Measurements from ENCODE around the gene TNRC6B. TPM values are rescaled to one million over a fixed set of nuclear protein-coding genes. Genes with fewer than 3 reads are reported as not detected.
"Not testable (repeated sequence)": the region's sequence is repeated elsewhere in the genome, so short reads cannot be mapped to it uniquely, and the experiment has no call there.

The TNRC6B gene
- total RNA-seq, 1 donor from 2014 or later: 19.3 TPM

GRCh38 chr22:40182231-40182835, 4.6 kb downstream of the TNRC6B start:
- ATAC-seq: peak; percentile 74

- ATAC-seq: peak; percentile 19
Observed at GRCh38 chr22:40183029-40183581, 5.4 kb downstream of the TNRC6B start.

GRCh38 chr22:40183603-40184002, 5.9 kb downstream of the TNRC6B start:
- ATAC-seq: not testable (repeated sequence)

DNA sequence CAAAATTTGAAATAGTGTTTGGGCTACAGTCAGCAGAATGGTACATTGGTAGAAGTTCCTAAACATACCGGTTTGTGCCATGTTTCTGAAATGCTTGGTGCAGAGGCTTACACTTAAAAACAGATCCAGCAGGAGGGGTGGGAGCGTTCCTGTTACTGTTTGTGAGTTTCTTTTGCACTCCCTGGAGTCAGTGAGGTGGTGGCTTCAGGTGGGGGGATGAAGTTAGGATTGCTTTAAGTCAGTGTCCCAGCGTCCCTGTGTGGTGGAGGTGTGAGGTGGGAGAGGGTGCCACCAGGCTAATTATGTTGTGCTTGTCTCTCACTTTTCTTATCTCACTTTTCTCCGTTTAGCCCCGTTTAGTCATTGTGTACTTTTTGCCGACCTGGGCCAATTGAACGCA, 9.7 kb downstream of the TNRC6B start:
- no peak for ATAC-seq

GRCh38 chr22:40189997-40190396, 12.3 kb downstream of the TNRC6B start:
- ATAC-seq: no peak

- ATAC-seq: no peak
Observed at GRCh38 chr22:40190501-40190900, 12.8 kb downstream of the TNRC6B start.

GRCh38 chr22:40193429-40194421, 16.0 kb downstream of the TNRC6B start:
- no peak for ATAC-seq

DNA sequence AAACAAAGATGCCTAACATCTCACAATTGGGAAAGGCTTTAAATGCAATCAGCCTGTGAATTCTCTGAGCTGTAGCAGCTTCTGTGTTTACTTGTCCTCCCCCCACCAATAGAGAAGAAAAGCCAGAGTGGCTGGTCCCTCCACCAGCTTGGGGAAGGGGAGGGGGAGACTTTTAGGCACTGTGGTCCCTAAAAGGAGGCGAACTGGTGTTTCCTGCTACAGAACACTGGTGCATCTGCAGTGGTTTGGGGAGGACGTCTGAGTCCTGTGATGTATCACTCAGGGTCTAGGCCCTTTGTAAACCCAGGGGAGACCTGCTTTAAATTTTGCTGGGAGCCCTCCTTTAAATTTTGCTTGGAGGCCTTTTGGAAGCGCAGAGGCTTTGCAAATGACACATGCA, 16.9 kb downstream of the TNRC6B start:
- ATAC-seq: no peak

DNA sequence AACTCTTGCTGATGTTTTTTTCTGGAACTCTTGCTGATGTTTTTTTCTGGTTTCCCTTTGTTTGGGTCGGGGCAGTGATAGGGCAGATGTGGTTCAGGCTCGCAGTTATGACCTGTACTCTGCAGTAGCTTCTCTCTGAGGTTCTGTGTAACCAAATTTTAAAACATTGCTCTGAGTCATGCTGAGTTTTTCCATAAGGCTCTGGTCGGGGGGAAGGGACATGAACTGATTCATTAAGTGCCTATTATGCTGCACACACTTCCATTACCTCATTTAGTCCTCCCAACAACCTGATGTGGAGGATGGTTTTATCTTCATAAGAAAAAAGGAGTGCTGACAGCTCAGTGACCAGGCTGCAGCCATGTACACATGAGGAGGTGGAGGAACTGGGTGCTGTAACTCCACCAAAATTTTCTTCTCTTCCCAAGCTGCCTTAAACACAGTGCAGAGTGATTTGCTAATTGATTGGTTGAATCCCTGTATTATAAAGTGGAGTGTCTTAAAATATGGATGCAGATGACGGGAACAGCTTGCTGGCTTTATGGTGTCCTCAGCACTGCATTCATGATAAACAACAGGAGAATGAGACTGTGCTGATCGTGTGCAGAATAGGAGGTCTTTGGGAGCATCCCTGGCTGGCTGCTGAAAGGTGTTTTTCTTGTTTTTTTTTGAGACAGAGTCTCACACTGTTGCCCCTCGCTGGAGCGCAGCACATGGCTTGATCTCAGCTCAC, 19.1 kb downstream of the TNRC6B start:
- ATAC-seq: peak; percentile 92

DNA sequence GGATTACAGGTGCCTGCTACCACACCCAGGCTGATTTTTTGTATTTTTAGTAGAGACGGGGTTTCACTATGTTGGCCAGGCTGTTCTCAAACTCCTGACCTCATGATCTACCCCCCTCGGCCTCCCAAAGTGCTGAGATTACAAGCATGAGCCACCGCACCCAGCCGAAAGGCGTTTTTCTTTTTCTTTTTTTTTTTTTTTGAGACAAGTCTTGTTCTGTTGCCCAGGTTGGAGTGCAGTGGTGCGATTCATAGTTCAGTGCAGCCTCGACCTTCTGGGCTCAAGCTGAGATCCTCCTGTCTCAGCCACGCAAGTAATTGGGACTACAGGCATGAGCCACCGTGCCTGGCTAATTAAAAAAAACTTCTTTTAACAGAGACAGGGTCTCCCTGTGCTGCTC, 19.7 kb downstream of the TNRC6B start:
- ATAC-seq: peak; percentile 40

GRCh38 chr22:40198733-40199132, 21.0 kb downstream of the TNRC6B start:
- ATAC-seq: no peak

GRCh38 chr22:40199223-40199622, 21.5 kb downstream of the TNRC6B start:
- ATAC-seq: no peak

- ATAC-seq: no peak
Observed at GRCh38 chr22:40199852-40200251, 22.1 kb downstream of the TNRC6B start.

- no peak for ATAC-seq
Observed at GRCh38 chr22:40200795-40201530, 23.2 kb downstream of the TNRC6B start.

DNA sequence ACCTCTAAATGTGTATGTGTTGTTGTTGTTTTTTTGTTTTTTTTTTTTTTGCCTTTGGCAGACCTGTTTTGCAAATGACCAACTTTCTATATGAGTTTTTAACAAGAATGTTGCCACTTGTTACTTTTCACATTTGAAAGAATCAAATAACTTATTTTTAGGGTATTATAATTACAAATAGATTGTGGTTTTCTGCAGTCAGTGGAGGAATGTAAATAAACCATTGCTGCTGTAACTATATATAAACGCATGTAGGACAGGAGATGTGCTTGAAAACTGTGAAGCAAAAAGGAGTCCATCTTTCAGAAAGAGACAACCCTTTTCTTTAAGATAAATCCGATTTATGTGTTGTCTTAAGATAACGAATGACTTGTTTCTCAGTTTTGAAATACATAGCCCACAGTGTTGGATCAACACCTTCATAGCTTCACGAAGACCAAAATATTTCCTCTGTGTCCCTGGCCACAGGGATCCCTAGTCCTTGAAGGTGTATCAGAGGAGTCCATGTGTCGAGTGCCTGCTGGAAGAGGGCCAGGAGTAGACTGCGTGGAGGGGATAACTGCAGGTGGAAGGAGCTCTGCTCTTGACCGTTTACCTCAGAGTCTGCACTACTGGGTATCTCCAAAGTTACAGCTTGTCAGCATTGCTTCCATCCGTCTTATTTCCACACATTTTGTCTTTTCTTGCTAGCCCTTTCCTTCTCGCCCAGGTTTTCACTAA, 24.7 kb downstream of the TNRC6B start:
- ATAC-seq: no peak

GRCh38 chr22:40203572-40203971, 25.8 kb downstream of the TNRC6B start:
- ATAC-seq: no peak

- no peak for ATAC-seq
Observed at GRCh38 chr22:40204321-40205116, 26.8 kb downstream of the TNRC6B start.

- ATAC-seq: no peak
Observed at GRCh38 chr22:40206561-40206960, 28.8 kb downstream of the TNRC6B start.

DNA sequence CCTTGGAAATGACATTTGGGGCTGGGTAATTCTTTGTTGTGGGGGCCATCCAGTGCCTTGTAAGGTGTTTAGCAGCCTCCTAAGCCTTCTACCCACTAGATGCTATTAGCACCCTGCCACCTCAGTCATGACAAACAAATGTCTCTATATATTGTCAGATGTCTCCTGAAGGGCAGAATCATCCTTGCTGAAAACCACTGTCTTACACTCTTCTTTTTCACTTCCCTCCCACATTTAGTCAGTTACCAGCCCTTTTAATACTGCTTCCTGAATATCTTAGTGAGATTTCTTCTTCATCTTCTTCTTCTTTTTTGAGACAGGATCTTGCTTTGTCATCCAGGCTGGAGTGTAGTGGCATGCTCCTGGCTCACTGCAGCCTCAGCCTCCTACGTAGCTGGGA, 33.1 kb downstream of the TNRC6B start:
- ATAC-seq: no peak

DNA sequence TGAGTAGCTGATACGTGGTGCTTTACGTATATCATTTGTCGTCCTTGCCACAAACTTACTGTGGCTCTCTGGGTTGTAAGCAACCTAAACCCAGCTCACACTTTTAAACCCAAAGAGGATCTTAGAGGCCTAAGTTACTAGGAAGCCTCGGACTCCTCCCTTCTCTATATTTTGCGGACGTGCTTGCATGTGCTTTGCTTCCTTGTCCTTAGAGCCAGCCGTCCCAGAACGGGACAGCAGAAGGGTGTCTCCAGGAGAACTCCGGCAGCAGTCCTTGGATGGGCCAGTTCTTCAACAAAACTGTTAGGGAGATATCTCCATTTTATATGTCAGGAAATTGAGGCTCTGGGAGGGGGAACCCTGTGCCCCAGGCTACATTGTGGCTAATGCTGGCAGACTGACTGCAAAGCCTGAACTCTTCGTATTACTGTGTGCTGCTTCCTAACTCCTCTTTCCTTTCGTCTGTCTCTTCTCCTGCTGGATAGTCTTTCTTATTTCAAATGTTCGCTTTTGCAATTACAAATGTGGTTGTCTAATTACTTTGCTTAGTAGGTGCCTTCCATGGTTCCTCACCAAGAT, 33.8 kb downstream of the TNRC6B start:
- no peak for ATAC-seq
